Measurements from ENCODE around the gene SPAG6. TPM values are rescaled to one million over a fixed set of nuclear protein-coding genes. Genes with fewer than 3 reads are reported as not detected.

SPAG6 gene
- total RNA-seq, 2 experiments from 2014 or later = not detected

DNA sequence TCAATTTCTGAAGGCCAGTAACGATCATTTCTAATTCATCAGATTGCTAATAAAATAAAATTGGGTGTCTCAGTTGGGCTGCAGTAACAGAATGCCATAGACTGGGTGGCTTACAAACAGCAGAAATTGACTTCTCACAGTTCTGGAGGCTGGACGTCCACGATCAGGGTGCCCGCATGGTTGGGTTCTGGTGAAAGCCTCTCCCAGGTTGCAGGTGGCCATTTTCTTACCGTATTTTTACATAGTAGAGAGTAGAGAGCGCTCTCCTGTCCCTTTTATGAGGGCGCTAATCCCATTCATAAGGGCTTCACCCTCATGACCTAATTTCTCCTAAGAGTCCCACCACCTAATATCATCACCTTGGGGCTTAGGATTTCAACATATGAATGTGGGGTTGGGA, 106.0 kb downstream of the SPAG6 start:
- no peak overlapping the region for H3K4me3 Mint-ChIP-seq
- Histone ChIP-seq H3K36me3 (ENCODE audit: insufficient read depth, low read length) (no peaks in the 10 kb centered on the region), H3K27ac (ENCODE audit: low read depth in 1 of 2, low read length in 2 of 2) (no peak overlapping the region), H3K4me1 (ENCODE audit: insufficient read depth, low read length) (peaks cover 2% of the 10 kb centered on the region), H3K4me3 (ENCODE audit: low read length) (no peak overlapping the region), H3K9me3 (ENCODE audit: control insufficient read depth in 1 of 2, insufficient read depth in 1 of 2, low read length in 2 of 2) (peaks cover 0 to 8% of the 10 kb centered on the region in 2 experiments), H3K27me3 (ENCODE audit: control insufficient read depth in 1 of 2, insufficient read depth in 2 of 2, low read length in 2 of 2) (peaks cover 0 to 4% of the 10 kb centered on the region in 2 experiments)
- no peaks in the 10 kb centered on the region for H3K9me3 Mint-ChIP-seq
- H3K4me1 Mint-ChIP-seq (ENCODE audit: low read depth) = peaks cover 9% of the 10 kb centered on the region
- ChIA-PET POLR2A (no interaction called here), CTCF (no interaction called here)
- H3K27ac Mint-ChIP-seq = no peak overlapping the region
- ATAC-seq (ENCODE audit: poor library complexity) = no peak
- TF ChIP-seq, protein P1, sequence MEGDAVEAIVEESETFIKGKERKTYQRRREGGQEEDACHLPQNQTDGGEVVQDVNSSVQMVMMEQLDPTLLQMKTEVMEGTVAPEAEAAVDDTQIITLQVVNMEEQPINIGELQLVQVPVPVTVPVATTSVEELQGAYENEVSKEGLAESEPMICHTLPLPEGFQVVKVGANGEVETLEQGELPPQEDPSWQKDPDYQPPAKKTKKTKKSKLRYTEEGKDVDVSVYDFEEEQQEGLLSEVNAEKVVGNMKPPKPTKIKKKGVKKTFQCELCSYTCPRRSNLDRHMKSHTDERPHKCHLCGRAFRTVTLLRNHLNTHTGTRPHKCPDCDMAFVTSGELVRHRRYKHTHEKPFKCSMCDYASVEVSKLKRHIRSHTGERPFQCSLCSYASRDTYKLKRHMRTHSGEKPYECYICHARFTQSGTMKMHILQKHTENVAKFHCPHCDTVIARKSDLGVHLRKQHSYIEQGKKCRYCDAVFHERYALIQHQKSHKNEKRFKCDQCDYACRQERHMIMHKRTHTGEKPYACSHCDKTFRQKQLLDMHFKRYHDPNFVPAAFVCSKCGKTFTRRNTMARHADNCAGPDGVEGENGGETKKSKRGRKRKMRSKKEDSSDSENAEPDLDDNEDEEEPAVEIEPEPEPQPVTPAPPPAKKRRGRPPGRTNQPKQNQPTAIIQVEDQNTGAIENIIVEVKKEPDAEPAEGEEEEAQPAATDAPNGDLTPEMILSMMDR (IDR thresholded peaks at IDR 0.05) = no peak
- peaks cover 23% of the 10 kb centered on the region for H3K27me3 Mint-ChIP-seq
- DNase-seq = no peak
- intact Hi-C loops (cut with DNase I, micrococcal nuclease) = no loop called here
- H3K36me3 Mint-ChIP-seq (ENCODE audit: low read depth) = no peaks in the 10 kb centered on the region

DNA sequence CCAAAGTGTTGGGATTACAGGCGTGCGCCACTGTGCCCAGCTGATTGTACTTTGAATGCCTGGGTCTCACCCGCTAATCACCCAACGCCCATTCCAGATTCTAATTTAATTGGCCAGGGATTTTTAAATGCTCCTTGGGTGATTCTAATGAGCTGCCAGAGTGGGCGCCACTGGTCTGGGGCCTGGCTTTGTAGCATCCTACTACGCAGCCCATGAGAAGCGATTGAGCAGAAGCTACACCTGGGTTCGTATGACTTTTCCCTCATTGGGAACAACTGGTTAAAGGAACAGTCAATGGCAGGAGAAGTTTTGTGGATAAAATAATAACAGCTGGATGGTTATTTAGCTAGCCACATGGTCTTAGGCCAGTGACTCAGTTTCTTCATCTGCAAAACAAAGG, 108.0 kb downstream of the SPAG6 start:
- H3K9me3 ChIP-seq (ENCODE audit: control insufficient read depth in 1 of 2, insufficient read depth in 1 of 2, low read length in 2 of 2) = peaks cover 0 to 8% of the 10 kb centered on the region in 2 experiments
- ChIA-PET POLR2A (no interaction called here), CTCF (no interaction called here)
- H3K4me3 Mint-ChIP-seq = no peak overlapping the region
- peaks cover 9% of the 10 kb centered on the region for H3K4me1 Mint-ChIP-seq (ENCODE audit: low read depth)
- intact Hi-C loops (cut with DNase I, micrococcal nuclease) = no loop called here
- peaks cover 2% of the 10 kb centered on the region for H3K4me1 ChIP-seq (ENCODE audit: insufficient read depth, low read length)
- no peak overlapping the region for H3K27ac ChIP-seq (ENCODE audit: low read depth in 1 of 2, low read length in 2 of 2)
- H3K27me3 ChIP-seq (ENCODE audit: control insufficient read depth in 1 of 2, insufficient read depth in 2 of 2, low read length in 2 of 2) = peaks cover 0 to 4% of the 10 kb centered on the region in 2 experiments
- no peak overlapping the region for H3K27ac Mint-ChIP-seq
- no peak for ATAC-seq (ENCODE audit: poor library complexity)
- H3K36me3 Mint-ChIP-seq (ENCODE audit: low read depth) = no peaks in the 10 kb centered on the region
- no peaks in the 10 kb centered on the region for H3K9me3 Mint-ChIP-seq
- H3K27me3 Mint-ChIP-seq = peaks cover 18% of the 10 kb centered on the region
- TF ChIP-seq, protein P1 (IDR thresholded peaks at IDR 0.05) = no peak
- no peaks in the 10 kb centered on the region for H3K36me3 ChIP-seq (ENCODE audit: insufficient read depth, low read length)
- DNase-seq = no peak
- H3K4me3 ChIP-seq (ENCODE audit: low read length) = no peak overlapping the region

DNA sequence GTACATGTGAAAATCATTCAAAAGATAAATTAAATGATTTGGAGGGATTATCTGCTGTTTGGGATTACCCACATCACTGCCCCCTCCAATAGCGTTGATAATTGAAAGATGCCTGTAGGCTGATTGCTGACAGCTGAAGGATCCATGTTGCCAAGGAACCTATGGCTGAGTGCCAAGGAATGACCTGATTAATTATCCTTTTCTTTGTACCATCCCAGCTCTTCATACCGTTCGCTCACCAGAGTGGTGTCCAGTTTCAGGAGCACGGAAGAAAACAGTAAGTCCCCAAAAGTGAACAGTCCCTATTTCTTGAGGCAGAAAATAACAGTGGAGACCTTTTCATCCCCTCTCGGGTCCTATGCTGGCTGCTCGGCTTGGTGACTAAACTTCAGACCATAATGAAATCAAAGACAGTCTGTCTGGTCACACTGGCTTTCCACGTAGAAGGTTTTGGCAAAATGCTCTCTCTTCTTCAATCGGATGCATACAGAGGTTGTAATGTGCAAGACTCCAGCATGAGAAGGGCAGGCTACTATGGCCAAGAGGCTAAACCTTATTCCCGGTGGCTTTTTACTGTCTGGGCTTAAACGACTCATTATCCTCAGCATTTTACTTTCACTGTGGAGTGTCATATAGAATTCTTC, 108.8 kb downstream of the SPAG6 start:
- Histone ChIP-seq H3K4me3 (ENCODE audit: low read length) (no peak overlapping the region), H3K4me1 (ENCODE audit: insufficient read depth, low read length) (peaks cover 2% of the 10 kb centered on the region), H3K27ac (ENCODE audit: low read depth in 1 of 2, low read length in 2 of 2) (no peak overlapping the region), H3K36me3 (ENCODE audit: insufficient read depth, low read length) (no peaks in the 10 kb centered on the region), H3K9me3 (ENCODE audit: control insufficient read depth in 1 of 2, insufficient read depth in 1 of 2, low read length in 2 of 2) (peaks cover 0 to 8% of the 10 kb centered on the region in 2 experiments), H3K27me3 (ENCODE audit: control insufficient read depth in 1 of 2, insufficient read depth in 2 of 2, low read length in 2 of 2) (peaks cover 0 to 4% of the 10 kb centered on the region in 2 experiments)
- Mint-ChIP-seq H3K4me1 (ENCODE audit: low read depth) (peaks cover 9% of the 10 kb centered on the region), H3K9me3 (no peaks in the 10 kb centered on the region), H3K27ac (no peak overlapping the region), H3K4me3 (no peak overlapping the region), H3K36me3 (ENCODE audit: low read depth) (no peaks in the 10 kb centered on the region), H3K27me3 (peaks cover 14% of the 10 kb centered on the region)
- DNase-seq = no peak
- intact Hi-C loops (cut with DNase I, micrococcal nuclease) = no loop called here
- TF ChIP-seq, protein P1 (IDR thresholded peaks at IDR 0.05) = no peak
- ATAC-seq (ENCODE audit: poor library complexity) = no peak
- CTCF ChIA-PET = no interaction called here
- POLR2A ChIA-PET = interaction anchor here (0.7 to 1.8 kb wide), 2 partner anchors 17 to 38 kb away, joined by 3 to 12 read pairs; no protein-coding TSS in a partner anchor

All from CD4-positive, alpha-beta T cell (primary cell).